DMS79 (cell line): ENCODE measurements around the gene MRPL14.

Experiments used
- DNase-seq: peaks from one replicate; lab custom pipeline; 2025; lab: John Stamatoyannopoulos, UW

MRPL14 gene

DNA sequence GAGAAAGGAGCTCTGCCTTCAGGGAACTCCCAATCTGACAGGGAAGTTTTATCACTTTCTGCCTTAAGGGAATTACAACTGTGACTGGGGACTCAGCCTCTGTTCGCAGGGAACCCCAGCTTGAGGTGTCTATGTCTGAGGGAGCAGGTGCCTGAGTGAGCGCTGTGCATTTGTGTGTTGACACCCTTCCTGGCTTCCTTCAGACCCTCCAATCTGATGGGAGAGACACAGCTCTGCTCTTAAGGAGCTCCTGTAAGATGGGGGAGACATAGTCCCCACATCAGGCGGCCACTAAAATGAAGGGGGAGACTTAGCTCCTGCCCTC is 62.3 kb downstream of the MRPL14 start:
- no peak for DNase-seq

DNA sequence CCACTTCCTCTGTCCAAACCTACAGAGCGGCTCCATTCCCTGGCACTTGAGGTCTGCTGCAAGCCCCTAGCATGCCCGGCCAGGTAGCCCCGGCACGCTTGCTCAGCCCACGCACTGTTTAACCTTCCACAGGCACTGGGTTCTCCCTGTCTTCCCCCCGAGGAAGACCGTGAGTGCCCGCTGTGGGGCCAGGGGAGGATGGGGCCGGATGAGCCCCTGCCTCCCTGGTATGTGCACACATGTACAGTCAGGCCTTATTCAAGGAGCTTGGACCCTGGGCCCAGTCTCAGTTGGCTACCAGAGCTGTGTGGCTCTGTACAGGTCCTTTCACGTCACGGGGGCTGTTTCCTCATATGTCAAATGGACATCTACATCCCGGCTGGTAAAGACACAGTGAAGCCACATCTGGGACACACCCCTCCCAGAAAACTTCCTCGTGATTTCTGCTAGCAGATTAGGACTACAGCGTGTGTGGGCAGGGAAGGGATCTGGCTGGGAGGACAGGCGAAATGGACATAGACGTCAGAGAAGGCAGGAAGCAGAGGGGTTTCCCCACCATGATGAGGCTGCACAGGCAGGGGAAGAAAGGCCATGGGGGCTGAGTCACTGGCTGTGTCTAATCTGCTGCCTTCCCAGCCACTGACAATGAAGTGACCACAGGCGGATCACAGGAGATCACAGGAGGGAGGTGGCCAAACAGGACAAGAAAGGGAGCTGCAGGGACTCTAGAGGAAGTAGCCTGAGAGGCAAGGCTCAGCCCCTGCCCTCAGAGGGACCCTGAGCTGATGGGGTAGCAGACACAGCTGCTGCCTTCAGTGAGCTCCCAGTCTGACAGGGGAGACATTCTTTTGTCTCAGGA is 62.9 kb downstream of the MRPL14 start:
- DNase-seq = no peak

GRCh38 chr6:44063561-44064059 is 63.6 kb downstream of the MRPL14 start:
- no peak for DNase-seq
